ENCODE data around the gene CD2. TPM values are rescaled to one million over a fixed set of nuclear protein-coding genes. Genes with fewer than 3 reads are reported as not detected.

The CD2 gene
- total and polyA plus RNA-seq, 2 donors from 2014 or later, result 0.97 to 12.1 TPM

DNA sequence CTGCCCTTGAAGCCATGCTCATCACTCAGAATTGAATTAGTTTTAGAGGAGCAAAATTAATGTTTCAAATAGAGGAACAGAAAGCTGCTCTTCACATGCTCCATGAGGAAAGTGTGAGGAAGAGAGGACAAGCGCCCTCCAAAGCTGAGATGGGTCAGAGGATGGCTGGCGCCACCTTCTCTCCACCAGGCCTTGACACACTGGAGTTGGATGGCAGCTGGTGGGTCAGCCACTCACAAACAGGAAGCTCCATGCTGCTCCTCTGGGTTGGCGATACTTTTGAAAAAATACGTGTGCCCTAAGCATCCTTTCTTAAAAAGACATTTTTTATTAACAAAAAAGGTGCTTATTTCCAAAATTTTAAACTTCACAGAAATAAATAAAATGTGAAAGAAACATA lies 3.1 kb upstream of the CD2 start:
- Histone ChIP-seq H3K4me3 (ENCODE audit: low read length in 3 of 3) (no peak overlapping the region), H3K27ac (ENCODE audit: low read depth in 2 of 2, low read length in 2 of 2) (no peak overlapping the region), H3K9me3 (ENCODE audit: control insufficient read depth in 2 of 3, insufficient read depth in 1 of 3, low read length in 3 of 3) (peaks cover 0 to 21% (median 0%) of the 10 kb centered on the region in 3 donors), H3K36me3 (ENCODE audit: control insufficient read depth in 2 of 3, insufficient read depth in 3 of 3, low read length in 3 of 3) (no peaks in the 10 kb centered on the region), H3K9ac (ENCODE audit: low read length in 3 of 3) (no peak overlapping the region), H3K27me3 (ENCODE audit: control insufficient read depth, insufficient read depth, low read length) (no peaks in the 10 kb centered on the region), H3K4me1 (ENCODE audit: control insufficient read depth in 2 of 3, insufficient read depth in 2 of 3, low read depth in 1 of 3, low read length in 3 of 3) (no peaks in the 10 kb centered on the region)
- intact Hi-C loops (cut with DNase I), result no loop called here
- TF ChIP-seq, protein P1, sequence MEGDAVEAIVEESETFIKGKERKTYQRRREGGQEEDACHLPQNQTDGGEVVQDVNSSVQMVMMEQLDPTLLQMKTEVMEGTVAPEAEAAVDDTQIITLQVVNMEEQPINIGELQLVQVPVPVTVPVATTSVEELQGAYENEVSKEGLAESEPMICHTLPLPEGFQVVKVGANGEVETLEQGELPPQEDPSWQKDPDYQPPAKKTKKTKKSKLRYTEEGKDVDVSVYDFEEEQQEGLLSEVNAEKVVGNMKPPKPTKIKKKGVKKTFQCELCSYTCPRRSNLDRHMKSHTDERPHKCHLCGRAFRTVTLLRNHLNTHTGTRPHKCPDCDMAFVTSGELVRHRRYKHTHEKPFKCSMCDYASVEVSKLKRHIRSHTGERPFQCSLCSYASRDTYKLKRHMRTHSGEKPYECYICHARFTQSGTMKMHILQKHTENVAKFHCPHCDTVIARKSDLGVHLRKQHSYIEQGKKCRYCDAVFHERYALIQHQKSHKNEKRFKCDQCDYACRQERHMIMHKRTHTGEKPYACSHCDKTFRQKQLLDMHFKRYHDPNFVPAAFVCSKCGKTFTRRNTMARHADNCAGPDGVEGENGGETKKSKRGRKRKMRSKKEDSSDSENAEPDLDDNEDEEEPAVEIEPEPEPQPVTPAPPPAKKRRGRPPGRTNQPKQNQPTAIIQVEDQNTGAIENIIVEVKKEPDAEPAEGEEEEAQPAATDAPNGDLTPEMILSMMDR (IDR thresholded peaks at IDR 0.05; ENCODE audit: borderline replicate concordance, extremely low read depth, insufficient read depth), result no peak
- DNase-seq (no peak), FAIRE-seq (no peak)

GRCh38 chr1:116751621-116752020 lies 2.6 kb upstream of the CD2 start:
- FAIRE-seq (no peak), DNase-seq (no peak)
- Histone ChIP-seq H3K4me1 (ENCODE audit: control insufficient read depth in 2 of 3, insufficient read depth in 2 of 3, low read depth in 1 of 3, low read length in 3 of 3) (no peaks in the 10 kb centered on the region), H3K27ac (ENCODE audit: low read depth in 2 of 2, low read length in 2 of 2) (no peak overlapping the region), H3K9ac (ENCODE audit: low read length in 3 of 3) (no peak overlapping the region), H3K36me3 (ENCODE audit: control insufficient read depth in 2 of 3, insufficient read depth in 3 of 3, low read length in 3 of 3) (no peaks in the 10 kb centered on the region), H3K4me3 (ENCODE audit: low read length in 3 of 3) (no peak overlapping the region), H3K27me3 (ENCODE audit: control insufficient read depth, insufficient read depth, low read length) (no peaks in the 10 kb centered on the region), H3K9me3 (ENCODE audit: control insufficient read depth in 2 of 3, insufficient read depth in 1 of 3, low read length in 3 of 3) (peaks cover 0 to 21% (median 0%) of the 10 kb centered on the region in 3 donors)
- intact Hi-C loops (cut with DNase I), result no loop called here
- TF ChIP-seq, protein P1 (IDR thresholded peaks at IDR 0.05; ENCODE audit: borderline replicate concordance, extremely low read depth, insufficient read depth), result no peak

DNA sequence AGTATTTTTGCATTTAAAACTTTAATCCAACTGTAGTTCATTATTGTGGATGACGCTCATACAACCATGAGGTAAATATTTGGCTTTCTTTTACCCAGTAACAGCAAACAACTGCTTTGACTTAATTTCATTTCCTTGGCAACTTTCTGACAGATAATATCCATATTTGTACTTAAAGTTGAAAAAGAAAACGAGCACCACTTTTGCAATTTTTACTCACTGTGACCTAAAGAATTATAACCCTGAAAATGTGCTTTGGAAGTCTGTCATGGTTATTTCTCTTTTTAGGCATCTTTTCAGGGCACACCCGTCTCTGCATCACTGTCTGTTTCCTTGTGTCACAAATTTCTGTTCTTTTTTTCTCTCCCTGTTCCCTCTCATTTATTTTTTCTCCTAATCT lies 918 bp upstream of the CD2 start:
- DNase-seq (no peak), FAIRE-seq (no peak)
- no peaks in the 10 kb centered on the region for H3K4me1 ChIP-seq (ENCODE audit: control insufficient read depth in 2 of 3, insufficient read depth in 2 of 3, low read depth in 1 of 3, low read length in 3 of 3)
- no peaks in the 10 kb centered on the region for H3K27me3 ChIP-seq (ENCODE audit: control insufficient read depth, insufficient read depth, low read length)
- no peaks in the 10 kb centered on the region for H3K36me3 ChIP-seq (ENCODE audit: control insufficient read depth in 2 of 3, insufficient read depth in 3 of 3, low read length in 3 of 3)
- intact Hi-C loops (cut with DNase I), result no loop called here
- H3K4me3 ChIP-seq (ENCODE audit: low read length in 3 of 3), result no peak overlapping the region
- no peak overlapping the region for H3K27ac ChIP-seq (ENCODE audit: low read depth in 2 of 2, low read length in 2 of 2)
- H3K9me3 ChIP-seq (ENCODE audit: control insufficient read depth in 2 of 3, insufficient read depth in 1 of 3, low read length in 3 of 3), result peaks cover 0 to 11% (median 0%) of the 10 kb centered on the region in 3 donors
- H3K9ac ChIP-seq (ENCODE audit: low read length in 3 of 3), result no peak overlapping the region
- TF ChIP-seq, protein P1 (IDR thresholded peaks at IDR 0.05; ENCODE audit: borderline replicate concordance, extremely low read depth, insufficient read depth), result no peak

DNA sequence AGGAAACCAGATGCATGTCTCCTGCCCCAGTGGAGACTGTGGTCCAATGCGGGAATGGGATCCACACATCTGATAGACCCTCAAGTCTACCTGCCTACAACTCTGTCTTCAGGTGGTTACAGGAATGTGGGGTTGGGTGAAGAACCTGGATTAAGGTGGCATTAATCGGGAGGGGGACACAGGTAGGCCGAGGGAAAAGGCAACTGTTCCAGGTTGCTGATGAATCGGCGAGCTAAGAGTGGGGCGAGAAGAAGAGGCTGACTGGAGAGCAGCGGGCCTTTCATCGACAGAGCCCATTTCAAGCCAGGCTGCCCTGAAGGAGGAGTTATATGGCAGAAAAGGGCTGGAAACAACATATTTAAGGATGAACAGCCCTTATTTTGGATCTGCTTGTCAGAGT lies 836 bp downstream of the CD2 start:
- intact Hi-C loops (cut with DNase I), result no loop called here

More for the DNA sequence above, 836 bp downstream of the CD2 start:
- Histone ChIP-seq H3K4me1 (ENCODE audit: control insufficient read depth in 2 of 3, insufficient read depth in 2 of 3, low read depth in 1 of 3, low read length in 3 of 3) (no peaks in the 10 kb centered on the region), H3K36me3 (ENCODE audit: control insufficient read depth in 2 of 3, insufficient read depth in 3 of 3, low read length in 3 of 3) (no peaks in the 10 kb centered on the region), H3K9me3 (ENCODE audit: control insufficient read depth in 2 of 3, insufficient read depth in 1 of 3, low read length in 3 of 3) (no peaks in the 10 kb centered on the region), H3K27me3 (ENCODE audit: control insufficient read depth, insufficient read depth, low read length) (no peaks in the 10 kb centered on the region), H3K27ac (ENCODE audit: low read depth in 2 of 2, low read length in 2 of 2) (no peak overlapping the region), H3K4me3 (ENCODE audit: low read length in 3 of 3) (no peak overlapping the region), H3K9ac (ENCODE audit: low read length in 3 of 3) (no peak overlapping the region)
- no peak for FAIRE-seq
- TF ChIP-seq, protein P1 (IDR thresholded peaks at IDR 0.05; ENCODE audit: borderline replicate concordance, extremely low read depth, insufficient read depth), result no peak
- no peak for DNase-seq
